HT-29 (cell line): ENCODE results near the gene PRKCQ. TPM values are rescaled to one million over a fixed set of nuclear protein-coding genes. Genes with fewer than 3 reads are reported as not detected.

ENCODE experiments used
- DNase-seq: peaks from one replicate; pipeline ENCODE4 v3.0.0-alpha.2; 2015; ENCODE audit warnings: low spot score
- total RNA-seq: library from RNA; depleted of rRNA; stranded (reverse); fragments of >200 nt; shearing (Covaris generic); gene quantifications from 2 replicates; pipeline ENCODE4 v1.2.3, GENCODE V29; 2014

PRKCQ gene
- total RNA-seq, 1 experiment from 2014 or later: 0.03 TPM

DNA sequence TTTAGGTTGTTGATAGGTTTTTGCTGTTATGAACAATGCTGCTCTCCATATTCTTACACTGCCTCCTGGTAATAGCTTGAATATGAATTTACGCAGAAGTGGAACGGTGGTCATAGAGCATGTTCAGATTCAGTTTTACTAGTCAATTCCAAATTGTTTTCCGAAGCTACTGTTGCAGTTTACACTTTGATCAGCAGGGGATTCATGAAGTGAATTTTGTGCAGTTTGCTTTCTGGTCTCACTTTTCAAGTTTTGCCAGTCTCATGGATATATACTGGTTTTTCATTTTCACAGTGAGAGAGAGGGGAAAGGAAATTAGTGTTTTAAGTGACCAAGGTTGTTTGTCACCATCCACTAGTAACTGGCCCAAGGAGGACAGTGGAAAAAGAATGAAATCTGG lies 171.3 kb downstream of the PRKCQ start:
- DNase-seq: no peak

DNA sequence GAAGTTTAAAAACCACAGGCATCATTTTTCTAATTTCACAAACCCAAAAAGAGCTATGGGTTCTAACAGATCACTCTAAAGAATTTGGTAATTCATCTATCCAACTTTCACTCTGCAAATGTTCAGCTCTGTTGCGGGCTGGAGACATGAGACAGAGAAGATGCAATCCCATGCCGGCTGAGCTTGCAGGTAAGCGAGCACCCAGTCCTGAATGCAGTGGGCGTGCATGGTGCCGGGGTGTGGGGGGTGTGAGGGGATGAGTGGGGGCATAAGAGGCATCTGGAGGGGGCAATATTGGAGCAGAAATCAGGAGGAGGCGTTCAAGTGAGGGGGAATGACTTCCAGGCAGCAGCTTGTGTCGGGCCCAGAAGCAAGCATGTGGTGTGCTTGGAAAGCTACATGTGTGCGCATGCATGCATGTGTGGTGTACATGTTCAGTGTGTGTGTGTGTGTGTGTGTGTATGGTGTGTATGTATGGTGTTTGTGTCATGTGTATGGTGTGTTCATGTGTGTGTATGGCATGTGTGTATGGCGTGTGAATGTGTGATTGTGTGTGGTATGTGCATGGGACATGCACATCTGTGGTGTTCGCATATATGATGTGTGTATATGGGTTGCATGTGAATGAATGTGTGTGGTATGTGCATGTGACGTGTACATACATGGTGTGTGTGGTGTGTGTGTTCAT lies 172.9 kb downstream of the PRKCQ start:
- no peak for DNase-seq

DNA sequence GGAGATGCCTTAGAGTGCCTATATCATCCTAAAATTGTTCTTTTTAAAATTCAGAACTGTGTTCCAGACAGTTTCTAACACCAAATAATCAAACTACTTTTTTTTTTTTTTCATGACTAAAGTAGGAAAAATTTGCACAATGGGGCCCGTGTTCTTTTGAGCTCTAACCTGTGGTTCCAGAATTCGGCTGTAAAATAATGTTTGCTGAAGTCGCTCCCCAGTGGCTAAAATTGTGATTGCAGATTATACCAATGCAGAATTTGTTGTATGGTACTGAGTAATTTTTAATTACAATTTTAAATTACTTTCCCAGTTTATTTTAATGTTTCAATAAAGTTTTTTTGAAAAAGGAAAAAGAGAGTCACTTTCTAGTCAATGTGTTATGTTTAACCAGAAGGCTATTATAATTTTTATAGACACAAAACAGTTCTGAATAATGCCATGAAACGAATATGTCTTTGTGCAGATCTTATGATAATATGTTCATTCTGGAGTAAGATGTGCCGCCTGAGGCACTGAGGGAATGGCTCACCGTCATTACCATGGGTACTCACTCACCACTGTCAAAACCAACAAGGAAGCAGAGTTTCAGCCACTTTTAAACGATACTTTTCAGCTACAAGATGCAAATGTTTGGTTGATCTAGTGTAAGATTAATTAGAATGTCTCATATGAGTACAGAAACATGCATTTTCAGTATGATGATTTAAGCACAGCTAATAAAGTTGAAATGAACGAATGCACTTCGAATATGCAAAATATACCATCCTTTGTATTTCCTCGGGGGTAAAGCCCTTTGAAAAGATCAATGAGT lies 173.6 kb downstream of the PRKCQ start:
- DNase-seq: peak; percentile 28

DNA sequence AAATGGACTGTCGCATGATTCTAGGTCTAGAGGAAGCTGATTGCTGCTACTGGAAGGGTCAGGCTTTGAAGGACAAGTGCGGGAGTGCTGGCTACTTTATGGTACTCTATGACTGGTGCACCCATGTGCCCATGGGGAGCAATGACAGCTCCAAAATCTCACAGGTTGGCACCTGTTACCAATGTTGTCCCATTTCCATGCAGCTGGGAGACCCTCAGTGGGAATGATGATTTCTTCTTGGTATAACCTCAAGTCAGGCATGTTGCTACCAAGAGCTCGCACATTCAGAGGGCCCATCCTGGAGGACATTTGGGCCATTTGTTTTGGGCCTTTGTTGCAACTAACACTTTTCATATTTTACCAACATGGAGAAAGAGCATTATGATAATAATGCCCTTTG lies 174.4 kb downstream of the PRKCQ start:
- DNase-seq: no peak

DNA sequence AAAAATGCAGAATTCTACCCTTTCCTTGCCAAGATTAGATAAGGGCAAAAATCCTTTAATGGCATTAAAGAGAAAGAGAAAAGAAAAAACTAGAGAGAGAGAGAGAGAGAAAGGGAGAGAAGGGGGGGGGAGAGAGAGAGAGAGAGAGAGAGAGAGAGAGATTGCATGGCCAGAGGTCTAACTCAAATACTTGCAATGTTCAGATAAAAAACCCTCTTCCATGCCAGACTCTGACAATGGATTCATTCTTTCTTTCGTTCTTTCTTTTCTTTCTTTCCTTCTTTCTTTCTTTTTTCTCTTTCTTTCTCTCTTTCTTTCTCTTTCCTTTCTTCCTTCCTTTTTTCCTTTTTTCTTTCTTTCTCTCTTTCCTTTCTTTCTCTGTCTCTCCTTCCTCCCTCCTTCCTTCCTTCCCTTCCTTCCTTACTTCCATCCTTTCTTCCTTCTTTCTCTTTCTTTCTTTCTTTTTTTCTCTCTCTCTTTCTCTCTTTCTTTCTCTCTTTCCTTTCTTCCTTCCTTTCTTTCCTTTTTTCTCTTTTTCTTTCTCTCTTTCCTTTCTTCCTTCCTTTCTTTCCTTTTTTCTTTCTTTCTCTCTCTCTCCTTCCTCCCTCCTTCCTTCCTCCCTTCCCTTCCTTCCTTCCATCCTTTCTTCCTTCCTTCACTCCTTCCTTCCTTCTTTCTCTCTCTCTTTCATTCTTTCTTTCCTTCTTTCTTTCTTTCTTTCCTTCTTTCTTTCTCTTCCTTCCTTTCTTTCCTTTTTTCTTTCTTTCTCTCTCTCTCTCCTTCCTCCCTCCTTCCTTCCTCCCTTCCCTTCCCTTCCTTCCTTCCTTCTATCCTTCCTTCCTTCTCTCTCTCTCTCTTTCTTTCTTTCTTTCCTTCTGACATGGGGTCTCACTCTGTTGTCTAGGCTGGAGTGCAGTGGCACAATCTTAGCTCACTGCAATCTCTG lies 175.7 kb downstream of the PRKCQ start:
- DNase-seq: no peak

DNA sequence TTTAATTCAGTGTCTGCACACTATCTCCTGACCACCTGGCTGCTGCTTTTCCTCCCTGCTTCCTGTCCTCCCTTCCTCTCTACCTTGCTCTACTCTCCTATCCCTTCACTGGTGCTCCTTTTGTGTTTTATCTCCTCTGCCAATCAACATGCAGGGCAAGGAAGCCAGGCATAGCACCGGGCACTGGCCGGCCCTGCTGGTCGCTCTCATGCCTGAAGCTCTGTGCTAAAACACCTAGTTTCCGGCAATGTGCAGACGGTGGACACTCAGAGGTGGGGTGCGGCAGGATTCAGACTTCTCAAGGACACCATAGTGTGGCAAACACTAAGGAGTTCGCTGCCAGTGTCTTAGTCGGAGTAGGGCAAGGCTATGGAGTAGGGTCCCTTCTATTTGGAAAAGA lies 177.1 kb downstream of the PRKCQ start:
- DNase-seq: no peak

DNA sequence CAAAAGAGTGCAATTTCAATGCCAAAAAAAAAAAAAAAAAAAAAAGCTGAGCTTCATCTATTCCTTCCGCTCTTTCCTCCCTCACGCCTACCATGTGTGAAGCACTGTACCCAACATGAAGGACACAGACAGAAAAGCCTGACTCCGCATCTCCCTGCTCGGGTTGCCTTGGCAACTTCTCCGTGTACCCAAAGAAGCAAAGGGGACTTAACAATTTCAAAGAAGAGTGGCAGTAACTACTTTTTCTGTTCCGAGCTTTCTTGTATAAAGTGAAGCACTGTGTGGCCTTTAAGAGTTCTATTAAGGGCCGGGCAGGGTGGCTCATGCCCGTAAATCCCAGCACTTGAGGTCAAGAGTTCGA lies 177.7 kb downstream of the PRKCQ start:
- DNase-seq: no peak

DNA sequence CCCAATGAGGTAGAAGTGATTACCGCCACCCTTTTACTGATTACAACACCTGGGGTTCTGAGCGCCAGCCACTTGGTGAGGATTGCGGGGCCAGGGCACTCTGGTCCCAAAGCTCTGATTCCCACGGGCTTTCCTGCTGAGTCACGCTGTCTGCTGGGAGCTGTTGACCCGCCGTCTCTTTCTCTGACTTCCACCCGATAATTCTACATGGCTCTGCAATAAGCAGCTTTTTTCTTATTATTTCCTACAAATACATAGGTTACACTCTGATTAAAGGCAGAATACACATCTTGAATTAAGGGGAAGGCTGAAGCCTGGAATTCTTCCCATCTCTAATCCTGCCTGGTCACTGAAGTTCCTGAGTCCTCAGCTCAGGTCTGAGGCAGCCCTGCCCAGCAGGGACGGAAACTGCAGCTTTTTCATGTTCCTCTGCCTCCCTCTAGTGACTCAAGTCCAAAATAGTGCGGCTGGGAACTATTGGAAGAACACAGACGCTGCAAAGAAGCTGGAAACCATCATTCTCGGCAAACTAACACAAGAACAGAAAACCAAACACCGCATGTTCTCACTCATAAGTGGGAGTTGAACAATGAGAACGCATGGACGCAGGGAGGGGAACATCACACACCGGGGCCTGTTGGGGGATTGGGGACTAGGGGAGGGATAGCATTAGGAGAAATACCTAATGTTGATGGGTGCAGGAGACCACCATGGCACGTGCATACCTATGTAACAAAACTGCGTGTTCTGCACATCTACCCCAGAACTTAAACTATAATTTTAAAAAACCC lies 178.3 kb downstream of the PRKCQ start:
- peak; percentile 93 for DNase-seq

DNA sequence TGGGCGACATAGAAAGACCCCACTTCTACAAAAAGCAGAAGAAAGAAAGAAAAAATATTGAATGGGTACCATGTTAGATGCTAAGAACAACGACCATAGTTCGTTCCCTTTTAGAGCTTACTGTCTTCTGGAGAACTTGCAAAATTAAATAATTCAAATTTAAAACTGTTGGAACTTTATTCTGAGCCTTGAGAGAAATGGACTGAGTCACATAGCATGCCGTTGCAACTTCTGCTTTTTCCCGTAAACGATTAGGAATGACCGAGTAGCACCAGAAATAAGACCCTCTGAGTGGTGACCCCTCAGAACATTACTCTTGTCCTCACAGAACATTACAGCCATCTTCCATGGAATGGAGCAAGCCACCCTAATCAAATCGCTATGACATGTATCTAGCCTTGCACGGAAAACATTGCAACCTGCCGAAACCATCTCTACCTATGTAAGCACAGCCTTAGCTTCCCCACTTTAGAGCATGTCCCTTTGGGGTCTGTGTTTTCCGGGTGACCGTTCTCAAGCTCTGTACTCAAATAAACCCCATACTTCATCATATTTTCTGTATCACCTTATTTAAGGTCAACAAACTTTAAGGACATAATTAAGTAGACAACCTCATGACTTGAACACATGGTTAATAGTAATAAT lies 179.1 kb downstream of the PRKCQ start:
- no peak for DNase-seq

DNA sequence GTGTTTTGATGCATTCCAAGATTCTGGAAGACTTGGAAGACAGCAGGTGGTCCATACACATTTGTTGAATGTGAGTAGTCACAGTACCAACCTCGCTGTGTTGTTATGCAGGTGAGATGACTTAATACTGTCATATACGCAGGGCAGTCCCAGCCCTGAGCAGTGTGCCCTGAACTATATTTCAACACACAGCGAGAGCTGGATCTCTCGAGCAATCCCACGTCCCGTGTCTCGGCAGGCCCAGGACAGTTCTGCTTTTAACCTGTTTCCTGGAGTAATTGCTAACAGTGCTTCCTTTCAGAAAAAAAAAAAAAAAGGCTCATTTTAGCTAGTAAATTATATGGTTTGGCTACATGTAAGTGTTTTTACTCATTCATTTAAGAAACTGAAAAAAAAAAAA lies 179.7 kb downstream of the PRKCQ start:
- no peak for DNase-seq

DNA sequence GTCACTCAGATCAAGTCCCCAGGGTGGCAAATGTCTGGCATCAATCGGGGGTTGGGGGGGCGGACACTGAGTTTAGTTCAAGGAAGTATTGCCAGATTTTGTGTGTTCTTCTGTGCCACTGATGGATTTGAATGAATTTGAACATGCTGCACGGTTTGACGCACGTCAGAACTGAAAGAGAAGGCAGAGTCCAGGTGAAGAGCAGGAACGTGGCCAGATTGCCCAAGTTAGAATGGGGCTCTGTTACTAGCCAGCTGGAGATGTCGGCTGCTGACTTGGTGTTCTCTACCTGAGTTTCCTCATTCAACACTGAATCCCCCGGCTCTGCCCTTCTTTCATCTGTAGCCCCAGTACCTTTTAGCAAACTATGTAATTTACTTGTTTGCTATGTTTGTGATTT lies 180.2 kb downstream of the PRKCQ start:
- DNase-seq: no peak

DNA sequence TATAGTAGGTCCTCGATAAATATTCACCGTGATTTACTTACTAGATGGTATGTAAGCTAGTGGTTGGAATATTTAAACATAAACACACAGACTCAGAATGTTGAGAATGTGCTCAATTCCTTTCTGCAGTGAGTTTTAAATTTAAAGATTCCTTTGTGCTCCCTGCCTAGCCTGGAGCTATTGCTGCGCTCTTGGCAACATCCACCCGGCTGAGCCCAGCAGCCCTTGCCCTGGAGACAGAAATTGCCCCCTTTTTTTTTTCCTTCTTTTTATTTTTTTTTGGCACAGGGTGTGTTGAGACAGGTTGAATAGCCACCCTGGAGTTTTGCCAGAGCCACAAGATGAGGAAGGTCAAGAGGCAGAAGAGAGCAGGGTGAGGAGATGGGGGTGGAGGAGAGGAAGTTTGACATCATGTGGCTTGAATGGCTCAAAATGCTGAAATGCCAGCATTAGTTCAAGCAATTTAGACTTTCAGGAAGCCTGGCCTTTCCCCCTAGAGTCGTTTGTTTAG lies 180.8 kb downstream of the PRKCQ start:
- no peak for DNase-seq

DNA sequence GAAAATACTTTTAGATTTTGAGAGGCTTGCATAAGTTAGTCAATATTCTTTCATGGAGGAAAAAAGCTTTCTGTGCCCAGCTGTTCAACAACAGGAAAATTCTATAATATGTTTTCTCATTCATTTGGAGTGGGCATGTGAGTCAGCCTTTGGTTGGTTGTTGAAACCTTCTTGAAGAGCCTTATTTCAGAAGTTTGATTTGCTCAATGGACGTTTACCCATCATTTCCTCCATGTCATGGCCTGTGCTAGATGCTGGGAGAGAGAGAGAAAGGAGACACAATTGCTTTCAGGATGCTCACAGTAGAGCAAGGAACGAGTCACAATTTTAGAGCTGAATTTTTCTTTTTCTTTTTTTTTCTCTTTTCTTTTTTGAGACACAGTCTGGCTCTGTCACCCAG lies 181.7 kb downstream of the PRKCQ start:
- DNase-seq: no peak

DNA sequence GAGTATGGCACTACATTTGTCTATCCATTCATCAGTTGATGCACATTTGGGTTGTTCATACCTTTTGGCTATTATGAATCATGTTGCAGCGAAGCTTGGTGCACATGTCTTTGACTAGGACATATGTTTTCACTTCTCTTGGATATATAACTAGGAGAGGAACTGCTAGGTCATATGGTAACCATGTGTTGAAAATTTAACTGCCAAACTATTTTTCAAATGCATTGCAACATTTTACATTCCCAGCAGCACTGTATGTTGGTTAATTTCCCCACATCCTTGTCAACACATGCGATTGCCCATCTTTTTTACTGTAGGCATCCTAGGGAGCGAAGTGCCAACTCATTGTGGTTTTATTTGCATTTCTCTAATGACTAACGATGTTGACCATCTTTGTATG lies 183.4 kb downstream of the PRKCQ start:
- DNase-seq: no peak

DNA sequence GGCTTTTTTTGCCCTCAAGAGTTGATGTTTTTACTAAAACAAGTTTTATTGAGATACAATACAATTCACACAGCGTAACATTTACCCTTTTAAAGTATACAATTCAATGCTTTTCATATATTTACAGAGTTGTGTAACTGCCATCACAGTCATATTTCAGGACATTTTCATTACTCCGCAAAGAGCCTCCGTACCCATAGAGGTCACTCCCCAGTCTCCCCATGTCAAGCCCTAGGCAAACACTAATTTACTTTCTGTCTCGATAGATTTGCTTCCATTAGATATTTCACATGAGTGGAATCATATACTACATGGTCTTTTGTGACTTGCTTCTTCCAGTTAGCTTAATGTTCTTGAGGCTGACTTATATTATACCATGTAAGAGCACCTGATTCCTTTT lies 183.8 kb downstream of the PRKCQ start:
- DNase-seq: no peak

DNA sequence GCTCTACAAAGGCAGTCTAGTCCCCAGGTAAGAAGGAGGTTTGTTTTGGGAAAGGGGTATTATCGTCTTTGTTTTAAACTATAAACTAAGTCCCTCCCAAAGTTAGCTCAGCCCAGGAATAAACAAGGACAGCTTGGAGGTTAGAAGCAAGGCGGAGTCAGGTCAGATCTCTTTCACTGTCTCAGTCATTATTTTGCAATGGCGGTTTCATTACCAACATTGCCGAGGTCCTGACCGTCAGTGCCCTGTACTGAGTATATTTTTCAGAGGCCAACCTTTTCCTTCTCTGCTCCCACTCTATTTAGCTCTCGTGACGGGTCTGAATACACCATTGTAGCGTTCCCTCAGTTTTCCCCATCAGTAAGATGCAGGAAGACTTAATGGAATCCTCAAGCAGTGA lies 184.5 kb downstream of the PRKCQ start:
- DNase-seq: no peak

DNA sequence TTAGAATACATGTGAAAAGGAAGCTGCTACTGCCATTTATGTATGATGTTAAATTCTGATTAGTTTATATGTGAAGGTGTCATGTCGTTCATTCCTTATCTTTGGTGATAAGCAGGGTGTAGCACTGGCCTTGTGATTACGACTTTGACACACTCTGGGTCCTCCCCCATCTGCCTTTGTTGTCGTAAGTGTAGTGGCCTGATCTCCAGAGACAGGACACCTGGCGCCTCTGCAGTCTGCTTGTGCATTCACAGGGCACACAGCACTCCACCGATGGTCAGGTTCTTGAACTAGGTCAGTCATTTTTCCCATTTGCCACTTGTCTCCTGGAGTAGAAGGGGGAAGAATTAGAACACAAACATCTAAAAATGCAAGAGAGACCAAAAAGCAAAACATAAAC lies 186.0 kb downstream of the PRKCQ start:
- no peak for DNase-seq

DNA sequence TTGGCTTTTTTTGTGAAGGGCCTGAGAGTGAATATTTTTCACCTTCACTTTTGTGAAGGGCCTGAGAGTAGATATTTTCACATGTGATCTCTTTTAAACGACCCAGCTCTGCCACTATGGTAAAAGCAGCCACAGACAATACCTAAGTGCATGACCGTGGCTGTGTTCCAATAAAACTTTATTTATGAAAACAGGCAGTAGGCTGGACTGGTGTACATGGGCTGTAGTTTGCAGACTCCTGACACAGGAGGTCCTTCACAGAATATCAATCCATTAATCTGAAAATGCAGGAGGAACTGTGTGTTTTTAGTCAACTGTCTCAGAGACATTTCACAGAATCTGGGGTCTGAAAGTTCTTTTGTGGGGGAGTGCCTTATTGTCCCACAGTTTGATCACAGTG lies 186.9 kb downstream of the PRKCQ start:
- DNase-seq: no peak

DNA sequence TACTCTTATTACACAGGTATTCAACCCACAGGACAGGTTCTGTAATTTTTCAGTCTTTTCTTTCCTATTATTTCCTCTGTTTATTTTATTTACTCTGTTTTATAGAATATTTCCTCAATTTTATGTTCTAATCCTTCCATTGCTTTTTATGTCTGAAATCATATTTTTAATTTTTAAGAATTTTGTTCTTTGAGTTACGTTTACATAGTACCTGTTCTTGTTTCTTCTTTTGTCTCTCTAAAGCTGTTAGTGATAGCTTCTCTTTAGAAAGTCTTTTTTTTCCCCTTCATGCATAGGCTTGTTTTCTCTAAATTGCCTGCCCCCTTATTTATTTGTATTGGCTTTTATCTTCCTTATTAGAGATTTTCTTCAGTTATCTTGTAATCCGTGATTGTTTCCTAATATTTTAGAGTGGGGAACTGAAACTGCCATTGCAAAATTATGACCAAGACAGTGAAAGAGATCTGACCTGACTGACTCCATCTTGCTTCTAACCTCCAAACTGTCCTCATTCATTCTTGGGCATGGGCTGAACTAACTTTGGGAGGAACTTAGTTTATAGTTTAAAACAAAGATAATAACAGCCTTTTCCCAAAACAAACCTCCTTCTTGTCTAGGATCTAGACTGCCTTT lies 189.7 kb downstream of the PRKCQ start:
- DNase-seq: no peak

DNA sequence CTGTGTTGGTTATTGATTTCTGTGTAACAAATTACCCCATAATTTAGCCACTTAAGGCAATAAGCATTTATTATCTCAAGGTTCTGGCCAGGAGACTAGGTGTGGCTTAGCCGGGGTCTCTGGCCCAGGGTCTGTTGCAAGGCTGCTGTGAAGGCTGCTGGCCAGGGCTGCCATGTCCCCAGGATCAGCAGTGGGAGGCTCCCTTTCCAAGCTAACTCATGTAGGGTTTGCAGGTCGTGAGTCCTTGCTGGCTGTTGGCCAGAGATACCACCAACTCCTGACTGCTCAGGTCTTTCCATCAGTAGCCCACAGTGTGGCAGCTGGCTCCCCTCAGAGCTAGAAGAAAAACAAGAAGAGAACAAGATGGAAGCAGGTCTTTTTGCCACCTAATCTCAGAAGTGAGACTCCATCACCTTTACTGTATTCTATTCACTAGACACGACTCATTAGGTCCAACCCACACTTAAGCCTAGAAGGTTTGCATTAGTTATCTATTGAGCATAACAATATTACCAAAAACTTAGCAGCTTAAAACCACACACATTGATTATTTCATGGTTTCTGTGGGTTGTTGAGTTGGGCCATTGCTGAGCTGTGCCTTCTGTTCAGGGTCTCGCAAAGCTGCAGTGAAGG lies 191.7 kb downstream of the PRKCQ start:
- no peak for DNase-seq
